AG04450 (cell line): Measurements from ENCODE around the gene UBXN1. TPM values are rescaled to one million over a fixed set of nuclear protein-coding genes. Genes with fewer than 3 reads are reported as not detected.

ENCODE experiments used
- CTCF ChIA-PET: fragments of 300-600, 350-600 bp; formaldehyde crosslinking; extraction: SDS; loops from one replicate; lab custom pipeline; 2022; ENCODE audit warnings: antibody characterized with exemption, inconsistent platforms; lab: Charles Lee
- POLR2A ChIA-PET: fragments of 350-600 bp; formaldehyde crosslinking; extraction: SDS; loops from one replicate; lab custom pipeline; 2021; ENCODE audit warnings: antibody characterized with exemption, inconsistent platforms; lab: Yijun Ruan, JAX
- DNase-seq: peaks from one replicate; pipeline ENCODE4 v3.0.0-alpha.2; 2011; ENCODE audit warnings: low read depth, low spot score
- H3K27ac ChIP-seq: one replicate; pipeline ENCODE4 v1.5.1; 2012; ENCODE audit warnings: low read depth, low read length, control low read depth
- H3K27me3 ChIP-seq: one replicate; pipeline ENCODE4 v1.6.0; 2012; ENCODE audit warnings: low read length; ENCODE audit not compliant: control insufficient read depth, insufficient read depth
- H3K4me3 ChIP-seq: 2 replicates; pipeline ENCODE4 v1.5.1; 2011; ENCODE audit warnings: mild to moderate bottlenecking, low read depth, low read length, control low read depth
- H3K9me3 ChIP-seq: 2 replicates; pipeline ENCODE4 v1.5.1; 2012; ENCODE audit warnings: low read length; ENCODE audit not compliant: control insufficient read depth, insufficient read depth
- polyA plus RNA-seq: library from polyadenylated mRNA; depleted of rRNA; stranded (reverse); fragments of >200 nt; gene quantifications from 2 replicates; pipeline ENCODE4 v1.2.3, GENCODE V29; 2011
- TF ChIP-seq, protein P1 (sequence below): IDR thresholded peaks from 2 replicates; pipeline ENCODE4 v1.5.1; 2011; ENCODE audit warnings: low read depth, low read length, control low read depth, inconsistent platforms

UBXN1 gene
- polyA plus RNA-seq, 1 experiment = 100 TPM

DNA sequence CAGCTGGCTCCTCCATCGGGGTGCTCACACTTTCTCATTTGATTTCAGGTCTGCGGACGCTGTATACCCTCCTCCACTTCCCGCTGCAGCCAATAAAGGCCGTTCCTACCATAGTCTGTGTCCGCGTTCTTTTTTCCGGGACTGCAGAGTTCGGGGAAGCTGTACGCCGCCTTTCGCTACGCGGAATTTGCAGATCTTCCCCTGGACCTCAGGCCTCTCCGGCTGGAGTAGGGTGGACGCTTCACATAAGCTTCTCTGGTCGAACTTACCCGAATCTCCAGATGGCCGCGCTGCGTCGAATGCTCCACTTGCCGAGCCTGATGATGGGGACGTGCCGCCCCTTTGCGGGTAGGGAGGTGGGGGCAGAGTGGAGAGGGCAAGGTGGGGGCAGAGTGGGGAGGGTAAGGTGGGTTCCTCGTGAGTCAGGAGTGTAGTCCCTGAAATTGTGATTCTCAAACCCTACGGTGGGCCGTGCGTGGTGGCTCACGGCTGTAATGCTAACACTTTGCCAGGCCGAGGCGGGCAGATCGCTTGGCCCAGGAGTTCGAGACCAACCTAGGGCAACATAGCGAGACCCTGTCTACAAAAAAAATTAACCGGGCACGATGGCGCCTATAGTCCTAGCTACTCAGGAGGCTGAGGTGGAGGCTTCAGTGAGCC lies 13.1 kb downstream of the UBXN1 start:
- no peak for DNase-seq
- TF ChIP-seq, protein P1, sequence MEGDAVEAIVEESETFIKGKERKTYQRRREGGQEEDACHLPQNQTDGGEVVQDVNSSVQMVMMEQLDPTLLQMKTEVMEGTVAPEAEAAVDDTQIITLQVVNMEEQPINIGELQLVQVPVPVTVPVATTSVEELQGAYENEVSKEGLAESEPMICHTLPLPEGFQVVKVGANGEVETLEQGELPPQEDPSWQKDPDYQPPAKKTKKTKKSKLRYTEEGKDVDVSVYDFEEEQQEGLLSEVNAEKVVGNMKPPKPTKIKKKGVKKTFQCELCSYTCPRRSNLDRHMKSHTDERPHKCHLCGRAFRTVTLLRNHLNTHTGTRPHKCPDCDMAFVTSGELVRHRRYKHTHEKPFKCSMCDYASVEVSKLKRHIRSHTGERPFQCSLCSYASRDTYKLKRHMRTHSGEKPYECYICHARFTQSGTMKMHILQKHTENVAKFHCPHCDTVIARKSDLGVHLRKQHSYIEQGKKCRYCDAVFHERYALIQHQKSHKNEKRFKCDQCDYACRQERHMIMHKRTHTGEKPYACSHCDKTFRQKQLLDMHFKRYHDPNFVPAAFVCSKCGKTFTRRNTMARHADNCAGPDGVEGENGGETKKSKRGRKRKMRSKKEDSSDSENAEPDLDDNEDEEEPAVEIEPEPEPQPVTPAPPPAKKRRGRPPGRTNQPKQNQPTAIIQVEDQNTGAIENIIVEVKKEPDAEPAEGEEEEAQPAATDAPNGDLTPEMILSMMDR = no peak
- ChIA-PET CTCF (interaction anchor here (0.7 to 2.3 kb wide), 7 partner anchors 11 to 54 kb away, joined by 3 to 11 read pairs (median 3); partner anchors contain the start of gene GANAB), POLR2A (interaction anchor here (0.6 to 4.2 kb wide), 45 partner anchors 9 to 553 kb away, joined by 3 to 150 read pairs (median 6); partner anchors contain the start of genes B3GAT3, EEF1G, EML3 and GANAB)
- Histone ChIP-seq H3K27me3 (no peaks in the 10 kb centered on the region), H3K4me3 (peak overlapping the region; percentile 96), H3K9me3 (peaks cover 4% of the 10 kb centered on the region; the same call in 1 of the 2 replicates), H3K27ac (peak overlapping the region; percentile 90)

GRCh38 chr11:62665075-62665598 lies 13.7 kb downstream of the UBXN1 start, which contains the start of the genes C11orf98 and CSKMT:
Gene C11orf98 (minus strand): TSS chr11:62665210. CDS start chr11:62665169, 41 bp downstream.
Gene CSKMT (plus strand): TSS chr11:62665312. CDS start chr11:62665880, 568 bp downstream.
- peak; percentile 88 for DNase-seq

DNA sequence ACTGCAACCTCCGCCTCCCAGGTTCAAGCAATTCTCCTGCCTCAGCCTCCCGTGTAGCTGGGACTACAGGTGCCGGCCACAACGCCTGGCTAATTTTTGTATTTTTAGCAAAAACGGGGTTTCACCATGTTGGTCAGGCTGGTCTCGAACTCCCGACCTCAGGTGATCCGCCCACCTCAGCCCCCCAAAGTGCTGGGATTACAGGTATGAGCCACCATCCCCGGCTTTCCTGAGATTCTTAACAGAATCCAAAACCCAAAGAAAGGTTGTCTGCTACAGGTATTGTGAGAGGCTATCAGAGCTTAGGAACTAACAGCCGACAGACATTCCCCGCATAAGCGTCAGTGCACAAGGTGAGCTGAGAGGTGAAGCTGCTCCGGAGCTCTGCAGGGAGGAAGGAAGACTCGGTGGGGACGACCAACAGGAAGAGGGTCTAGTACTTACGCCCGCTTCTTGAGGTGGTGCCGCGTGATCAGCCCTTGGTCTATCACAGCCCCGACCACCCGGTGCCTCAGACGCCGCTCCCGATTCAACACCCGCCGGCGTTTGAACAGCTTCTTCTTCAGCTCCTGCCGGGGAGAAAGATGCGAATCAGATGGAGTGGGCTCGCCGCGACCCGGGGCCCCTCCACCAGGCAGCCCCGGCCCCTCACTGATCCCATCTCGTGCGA lies 14.3 kb downstream of the UBXN1 start:
- ChIA-PET POLR2A (interaction anchor here (0.5 to 4.2 kb wide), 50 partner anchors 10 to 850 kb away, joined by 3 to 150 read pairs (median 6); partner anchors contain the start of genes B3GAT3, EEF1G, EML3 and GANAB), CTCF (interaction anchor here (0.7 to 1.8 kb wide), 5 partner anchors 9 to 53 kb away, joined by 3 to 5 read pairs (median 3); partner anchors contain the start of gene GANAB)
- Histone ChIP-seq H3K27me3 (no peaks in the 10 kb centered on the region), H3K27ac (peak overlapping the region; percentile 77), H3K9me3 (peaks cover 4% of the 10 kb centered on the region; the same call in 1 of the 2 replicates), H3K4me3 (peak overlapping the region; percentile 96)
- TF ChIP-seq, protein P1 = no peak
- no peak for DNase-seq

More at GRCh38 chr11:62665075-62665598, 13.7 kb downstream of the UBXN1 start, which contains the start of the genes C11orf98 and CSKMT:
- Histone ChIP-seq H3K27me3 (no peaks in the 10 kb centered on the region), H3K9me3 (peaks cover 4% of the 10 kb centered on the region; the same call in 1 of the 2 replicates), H3K27ac (peak within 1 kb of the TSS; percentile 90), H3K4me3 (peak within 1 kb of the TSS; percentile 96)
- ChIA-PET POLR2A (interaction anchor here (0.8 to 4.2 kb wide), 48 partner anchors 10 to 270 kb away, joined by 3 to 150 read pairs (median 6); partner anchors contain the start of genes B3GAT3, EEF1G, EML3 and GANAB), CTCF (interaction anchor here (0.7 to 2.3 kb wide), 9 partner anchors 9 to 53 kb away, joined by 3 to 11 read pairs (median 3); partner anchors contain the start of gene GANAB)
- TF ChIP-seq, protein P1 = no peak

DNA sequence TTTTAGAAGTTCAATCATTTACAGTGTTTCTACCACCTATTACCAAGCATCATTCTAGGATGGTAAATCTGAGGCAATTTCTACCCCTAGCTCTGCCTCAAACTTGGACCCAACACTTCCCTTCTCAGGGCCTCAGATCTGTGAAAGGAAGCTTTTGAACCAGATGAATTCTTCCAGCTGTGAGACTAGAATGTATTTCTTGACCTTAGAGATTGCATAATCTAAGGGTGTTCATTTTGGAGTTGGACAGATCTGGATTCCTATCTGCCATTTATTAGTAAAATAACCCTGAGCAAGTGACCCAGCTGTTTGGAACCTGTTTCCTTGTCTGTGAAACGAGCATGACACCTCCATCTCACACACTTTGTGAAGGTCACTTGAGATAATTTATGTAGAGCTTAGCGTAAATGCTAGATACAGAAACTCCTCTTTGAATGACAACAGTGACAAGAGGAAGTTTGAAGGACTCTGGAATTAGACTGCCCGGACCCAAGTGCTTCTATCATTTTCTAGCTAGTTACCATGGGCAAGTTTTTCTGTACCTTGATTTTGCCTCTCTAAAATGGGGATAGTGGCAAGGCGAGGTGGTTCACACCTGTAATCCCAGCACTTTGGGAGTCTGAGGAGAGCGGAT lies 22.0 kb downstream of the UBXN1 start:
- Histone ChIP-seq H3K4me3 (no peak overlapping the region), H3K27ac (no peak overlapping the region), H3K27me3 (no peaks in the 10 kb centered on the region), H3K9me3 (no peaks in the 10 kb centered on the region)
- CTCF ChIA-PET = interaction anchor here (0.7 to 0.8 kb wide), 2 partner anchors 37 to 45 kb away, joined by 3 read pairs; no protein-coding TSS in a partner anchor
- POLR2A ChIA-PET = interaction anchor here (1.1 to 10.2 kb wide), 3 partner anchors 9 to 35 kb away, joined by 3 to 150 read pairs (median 4); partner anchors contain the start of genes B3GAT3, C11orf98, CSKMT and UQCC3
- no peak for DNase-seq
- TF ChIP-seq, protein P1 = no peak
